ENCODE data around the gene HTRA3.

HTRA3 gene

GRCh38 chr4:8291701-8292477 is 22.3 kb downstream of the HTRA3 start:
- H3K36me3 ChIP-seq (ENCODE audit: insufficient read depth, low read length), result no peaks in the 10 kb centered on the region
- no peak overlapping the region for H3K9ac ChIP-seq (ENCODE audit: low read depth, low read length)
- H3K4me1 ChIP-seq (ENCODE audit: insufficient read depth, low read length), result no peaks in the 10 kb centered on the region
- no peaks in the 10 kb centered on the region for H3K9me3 ChIP-seq (ENCODE audit: control insufficient read depth, insufficient read depth, low read length)

GRCh38 chr4:8292478-8293107 is 23.0 kb downstream of the HTRA3 start:
- Histone ChIP-seq H3K9ac (ENCODE audit: low read depth, low read length) (no peak overlapping the region), H3K9me3 (ENCODE audit: control insufficient read depth, insufficient read depth, low read length) (no peaks in the 10 kb centered on the region), H3K36me3 (ENCODE audit: insufficient read depth, low read length) (no peaks in the 10 kb centered on the region), H3K4me1 (ENCODE audit: insufficient read depth, low read length) (no peaks in the 10 kb centered on the region)

GRCh38 chr4:8293131-8293975 is 23.8 kb downstream of the HTRA3 start:
- H3K4me1 ChIP-seq (ENCODE audit: insufficient read depth, low read length), result no peaks in the 10 kb centered on the region
- H3K36me3 ChIP-seq (ENCODE audit: insufficient read depth, low read length), result no peaks in the 10 kb centered on the region
- no peaks in the 10 kb centered on the region for H3K9me3 ChIP-seq (ENCODE audit: control insufficient read depth, insufficient read depth, low read length)
- no peak overlapping the region for H3K9ac ChIP-seq (ENCODE audit: low read depth, low read length)

GRCh38 chr4:8294036-8294435 is 24.5 kb downstream of the HTRA3 start:
- H3K9ac ChIP-seq (ENCODE audit: low read depth, low read length), result no peak overlapping the region
- H3K4me1 ChIP-seq (ENCODE audit: insufficient read depth, low read length), result no peaks in the 10 kb centered on the region
- H3K36me3 ChIP-seq (ENCODE audit: insufficient read depth, low read length), result no peaks in the 10 kb centered on the region
- H3K9me3 ChIP-seq (ENCODE audit: control insufficient read depth, insufficient read depth, low read length), result no peaks in the 10 kb centered on the region

- Histone ChIP-seq H3K9ac (ENCODE audit: low read depth, low read length) (no peak overlapping the region), H3K9me3 (ENCODE audit: control insufficient read depth, insufficient read depth, low read length) (no peaks in the 10 kb centered on the region), H3K36me3 (ENCODE audit: insufficient read depth, low read length) (no peaks in the 10 kb centered on the region), H3K4me1 (ENCODE audit: insufficient read depth, low read length) (no peaks in the 10 kb centered on the region)
These were observed 25.2 kb downstream of the HTRA3 start for GRCh38 chr4:8294775-8295174.

GRCh38 chr4:8295471-8295870 is 25.9 kb downstream of the HTRA3 start:
- H3K36me3 ChIP-seq (ENCODE audit: insufficient read depth, low read length), result no peaks in the 10 kb centered on the region

GRCh38 chr4:8296491-8296890 is 26.9 kb downstream of the HTRA3 start:
- H3K36me3 ChIP-seq (ENCODE audit: insufficient read depth, low read length), result no peaks in the 10 kb centered on the region
- H3K9ac ChIP-seq (ENCODE audit: low read depth, low read length), result no peak overlapping the region
- no peaks in the 10 kb centered on the region for H3K4me1 ChIP-seq (ENCODE audit: insufficient read depth, low read length)
- no peaks in the 10 kb centered on the region for H3K9me3 ChIP-seq (ENCODE audit: control insufficient read depth, insufficient read depth, low read length)

More at GRCh38 chr4:8295471-8295870, 25.9 kb downstream of the HTRA3 start:
- Histone ChIP-seq H3K9ac (ENCODE audit: low read depth, low read length) (no peak overlapping the region), H3K4me1 (ENCODE audit: insufficient read depth, low read length) (no peaks in the 10 kb centered on the region), H3K9me3 (ENCODE audit: control insufficient read depth, insufficient read depth, low read length) (no peaks in the 10 kb centered on the region)

- H3K4me1 ChIP-seq (ENCODE audit: insufficient read depth, low read length), result no peaks in the 10 kb centered on the region
- H3K36me3 ChIP-seq (ENCODE audit: insufficient read depth, low read length), result no peaks in the 10 kb centered on the region
- H3K9ac ChIP-seq (ENCODE audit: low read depth, low read length), result no peak overlapping the region
- no peaks in the 10 kb centered on the region for H3K9me3 ChIP-seq (ENCODE audit: control insufficient read depth, insufficient read depth, low read length)
These were observed 27.6 kb downstream of the HTRA3 start for GRCh38 chr4:8297141-8297601.

GRCh38 chr4:8297691-8298485 is 28.3 kb downstream of the HTRA3 start:
- Histone ChIP-seq H3K9me3 (ENCODE audit: control insufficient read depth, insufficient read depth, low read length) (no peaks in the 10 kb centered on the region), H3K4me1 (ENCODE audit: insufficient read depth, low read length) (no peaks in the 10 kb centered on the region), H3K9ac (ENCODE audit: low read depth, low read length) (no peak overlapping the region), H3K36me3 (ENCODE audit: insufficient read depth, low read length) (no peaks in the 10 kb centered on the region)

GRCh38 chr4:8300832-8301231 is 31.3 kb downstream of the HTRA3 start:
- Histone ChIP-seq H3K9me3 (ENCODE audit: control insufficient read depth, insufficient read depth, low read length) (no peaks in the 10 kb centered on the region), H3K9ac (ENCODE audit: low read depth, low read length) (no peak overlapping the region), H3K4me1 (ENCODE audit: insufficient read depth, low read length) (no peaks in the 10 kb centered on the region; the same call in 1 of the 2 replicates), H3K36me3 (ENCODE audit: insufficient read depth, low read length) (no peaks in the 10 kb centered on the region)

- Histone ChIP-seq H3K9me3 (ENCODE audit: control insufficient read depth, insufficient read depth, low read length) (no peaks in the 10 kb centered on the region), H3K9ac (ENCODE audit: low read depth, low read length) (no peak overlapping the region), H3K4me1 (ENCODE audit: insufficient read depth, low read length) (peaks cover 11% of the 10 kb centered on the region; the same call in 1 of the 2 replicates), H3K36me3 (ENCODE audit: insufficient read depth, low read length) (no peaks in the 10 kb centered on the region)
These were observed 32.5 kb downstream of the HTRA3 start for GRCh38 chr4:8301851-8302730.

- Histone ChIP-seq H3K9ac (ENCODE audit: low read depth, low read length) (no peak overlapping the region), H3K9me3 (ENCODE audit: control insufficient read depth, insufficient read depth, low read length) (no peaks in the 10 kb centered on the region), H3K4me1 (ENCODE audit: insufficient read depth, low read length) (peaks cover 11% of the 10 kb centered on the region; the same call in 1 of the 2 replicates), H3K36me3 (ENCODE audit: insufficient read depth, low read length) (no peaks in the 10 kb centered on the region)
These were observed 33.5 kb downstream of the HTRA3 start for GRCh38 chr4:8303081-8303480.

All from ES-I3 (cell line).